ENCODE data around the gene IREB2. TPM values are rescaled to one million over a fixed set of nuclear protein-coding genes. Genes with fewer than 3 reads are reported as not detected.

IREB2 gene
- total and polyA plus RNA-seq, 4 donors = 9.8 to 71.5 (median 38.4) TPM

GRCh38 chr15:78405336-78405924 lies 32.6 kb upstream of the IREB2 start:
- ATAC-seq (ENCODE audit: insufficient read depth, low FRiP score) (no peak), DNase-seq (no peak)
- 60% methylated on average over 22 to 26 of the region's 26 CpGs for WGBS, 2 donors
- TF ChIP-seq CTCF (IDR thresholded peaks at IDR 0.05; ENCODE audit: control extremely low read depth, extremely low read depth) = no peak
- Histone ChIP-seq H3K9ac (ENCODE audit: insufficient read depth in 1 of 2, low read length in 2 of 2) (no peak overlapping the region), H3K4me1 (ENCODE audit: control insufficient read depth in 5 of 5, insufficient read depth in 5 of 5, low read length in 5 of 5) (peaks cover 0 to 2% (median 0%) of the 10 kb centered on the region in 5 donors), H3K9me3 (ENCODE audit: control insufficient read depth in 4 of 4, insufficient read depth in 3 of 4, low read length in 3 of 4) (no peaks in the 10 kb centered on the region), H3K27ac (ENCODE audit: low read depth in 1 of 2, low read length in 1 of 2) (no peak overlapping the region), H3K27me3 (ENCODE audit: control insufficient read depth in 3 of 3, insufficient read depth in 3 of 3, low read length in 2 of 3) (peaks cover 0 to 12% (median 4%) of the 10 kb centered on the region in 3 donors), H3K4me3 (no peak overlapping the region), H3K36me3 (ENCODE audit: control insufficient read depth in 4 of 4, insufficient read depth in 4 of 4, low read length in 4 of 4) (no peaks in the 10 kb centered on the region)

DNA sequence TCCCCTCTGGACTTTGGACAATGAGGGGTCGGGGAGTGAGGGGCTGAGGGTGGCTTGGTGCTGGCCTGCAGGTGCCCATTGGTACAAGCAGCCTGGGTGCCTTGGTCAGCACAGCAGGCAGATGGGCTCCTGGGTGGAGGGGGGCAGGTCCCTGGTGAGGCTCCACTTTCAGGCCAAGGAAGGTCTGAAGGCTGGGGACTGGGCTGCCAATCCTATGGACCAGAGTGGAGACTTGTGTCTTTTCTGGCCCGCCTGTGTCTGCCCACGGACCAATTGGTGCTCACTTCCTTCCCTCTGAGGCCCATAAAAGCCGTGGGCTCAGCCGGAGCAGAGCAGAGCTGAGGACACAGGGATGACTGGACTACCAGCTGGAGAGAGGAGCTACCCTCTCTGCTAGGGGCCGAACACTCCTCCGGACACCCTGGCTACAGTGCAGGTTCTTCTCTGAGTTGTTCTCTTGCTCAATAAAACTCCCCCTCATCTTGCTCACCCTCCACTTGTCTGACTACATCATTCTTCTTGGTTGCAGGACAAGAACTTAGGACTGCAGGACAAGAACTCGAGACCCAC lies 31.9 kb upstream of the IREB2 start:
- Histone ChIP-seq H3K4me3 (no peak overlapping the region), H3K27me3 (ENCODE audit: control insufficient read depth in 3 of 3, insufficient read depth in 3 of 3, low read length in 2 of 3) (peaks cover 0 to 12% (median 4%) of the 10 kb centered on the region in 3 donors), H3K27ac (ENCODE audit: low read depth in 1 of 2, low read length in 1 of 2) (no peak overlapping the region), H3K4me1 (ENCODE audit: control insufficient read depth in 5 of 5, insufficient read depth in 5 of 5, low read length in 5 of 5) (peaks cover 0 to 2% (median 0%) of the 10 kb centered on the region in 5 donors), H3K9me3 (ENCODE audit: control insufficient read depth in 4 of 4, insufficient read depth in 3 of 4, low read length in 3 of 4) (no peaks in the 10 kb centered on the region), H3K36me3 (ENCODE audit: control insufficient read depth in 4 of 4, insufficient read depth in 4 of 4, low read length in 4 of 4) (no peaks in the 10 kb centered on the region), H3K9ac (ENCODE audit: insufficient read depth in 1 of 2, low read length in 2 of 2) (no peak overlapping the region)
- no peak for ATAC-seq (ENCODE audit: insufficient read depth, low FRiP score)
- no peak for TF ChIP-seq CTCF (IDR thresholded peaks at IDR 0.05; ENCODE audit: control extremely low read depth, extremely low read depth)
- no peak for DNase-seq
- 77 to 88% methylated on average over 8 of the region's 8 CpGs for WGBS, 2 donors

GRCh38 chr15:78407608-78408354 lies 30.2 kb upstream of the IREB2 start:
- no peak for ATAC-seq (ENCODE audit: insufficient read depth, low FRiP score)
- Histone ChIP-seq H3K27me3 (ENCODE audit: control insufficient read depth in 3 of 3, insufficient read depth in 3 of 3, low read length in 2 of 3) (peaks cover 0 to 12% (median 4%) of the 10 kb centered on the region in 3 donors), H3K9ac (ENCODE audit: insufficient read depth in 1 of 2, low read length in 2 of 2) (no peak overlapping the region), H3K9me3 (ENCODE audit: control insufficient read depth in 4 of 4, insufficient read depth in 3 of 4, low read length in 3 of 4) (no peaks in the 10 kb centered on the region), H3K4me1 (ENCODE audit: control insufficient read depth in 5 of 5, insufficient read depth in 5 of 5, low read length in 5 of 5) (peaks cover 0 to 2% (median 0%) of the 10 kb centered on the region in 5 donors), H3K4me3 (no peak overlapping the region), H3K36me3 (ENCODE audit: control insufficient read depth in 4 of 4, insufficient read depth in 4 of 4, low read length in 4 of 4) (no peaks in the 10 kb centered on the region), H3K27ac (ENCODE audit: low read depth in 1 of 2, low read length in 1 of 2) (no peak overlapping the region)
- no peak for TF ChIP-seq CTCF (IDR thresholded peaks at IDR 0.05; ENCODE audit: control extremely low read depth, extremely low read depth)
- no peak for DNase-seq
- 69 to 75% methylated on average over 6 of the region's 6 CpGs for WGBS, 2 donors
